ENCODE results near the gene MT3. TPM values are rescaled to one million over a fixed set of nuclear protein-coding genes. Genes with fewer than 3 reads are reported as not detected.

Gene MT3
- polyA plus RNA-seq, 12 donors: 2.2 to 22.0 (median 9.9) TPM; not detected in 2

DNA sequence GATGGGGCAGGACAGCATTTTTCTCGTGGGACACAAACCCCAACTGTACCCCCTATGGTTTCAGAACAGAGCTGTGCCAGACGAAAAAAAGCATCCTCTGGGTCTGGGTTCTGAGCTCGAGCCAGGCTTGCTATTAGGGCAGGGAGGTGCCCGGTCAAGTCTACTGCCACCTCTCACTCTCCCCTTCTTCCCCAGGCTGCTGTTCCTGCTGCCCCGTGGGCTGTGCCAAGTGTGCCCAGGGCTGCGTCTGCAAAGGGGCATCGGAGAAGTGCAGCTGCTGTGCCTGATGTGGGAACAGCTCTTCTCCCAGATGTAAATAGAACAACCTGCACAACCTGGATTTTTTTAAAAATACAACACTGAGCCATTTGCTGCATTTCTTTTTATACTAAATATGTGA, 37.4 kb downstream of the MT3 start:
- no peak for DNase-seq

DNA sequence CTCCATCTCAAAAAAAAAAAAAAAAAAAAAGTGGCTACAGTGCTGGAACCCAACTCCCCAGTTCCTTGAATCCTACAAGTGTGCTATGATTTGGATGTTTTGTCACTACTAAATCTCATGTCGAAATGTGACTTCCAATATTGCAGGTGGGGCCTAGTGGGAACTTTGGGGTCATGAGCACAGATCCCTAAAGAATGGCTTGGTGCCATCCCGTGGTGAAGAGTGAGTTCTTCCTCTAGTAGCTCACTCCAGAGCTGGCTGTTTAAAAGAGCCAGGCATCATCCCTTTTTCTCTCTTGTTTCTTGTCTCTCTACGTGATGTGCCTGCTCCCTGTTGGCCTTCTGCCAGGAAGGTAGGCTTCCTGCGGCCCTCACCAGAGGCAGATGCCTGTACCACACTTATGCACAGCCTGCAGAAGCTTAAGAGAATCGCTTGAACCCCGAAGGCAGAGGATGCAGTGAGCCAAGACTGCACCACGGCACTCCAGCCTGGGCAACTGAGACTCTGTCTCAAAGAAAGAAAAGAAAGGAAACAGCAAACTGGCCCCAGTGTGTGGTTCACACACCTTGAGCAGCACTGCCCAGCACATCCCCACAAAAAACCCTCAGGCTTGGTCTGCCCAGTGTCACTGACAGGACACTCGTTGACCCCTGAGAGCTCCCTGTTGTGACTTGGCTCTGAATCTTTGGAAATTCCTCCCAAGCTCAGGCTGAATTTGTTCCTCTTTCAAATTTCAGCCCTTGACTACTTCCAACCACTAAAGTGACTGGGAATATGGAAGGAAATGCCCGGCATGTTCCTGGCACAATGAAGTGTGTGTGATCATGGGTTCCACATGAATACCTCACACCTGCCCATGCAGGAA, 39.4 kb downstream of the MT3 start:
- no peak for DNase-seq

DNA sequence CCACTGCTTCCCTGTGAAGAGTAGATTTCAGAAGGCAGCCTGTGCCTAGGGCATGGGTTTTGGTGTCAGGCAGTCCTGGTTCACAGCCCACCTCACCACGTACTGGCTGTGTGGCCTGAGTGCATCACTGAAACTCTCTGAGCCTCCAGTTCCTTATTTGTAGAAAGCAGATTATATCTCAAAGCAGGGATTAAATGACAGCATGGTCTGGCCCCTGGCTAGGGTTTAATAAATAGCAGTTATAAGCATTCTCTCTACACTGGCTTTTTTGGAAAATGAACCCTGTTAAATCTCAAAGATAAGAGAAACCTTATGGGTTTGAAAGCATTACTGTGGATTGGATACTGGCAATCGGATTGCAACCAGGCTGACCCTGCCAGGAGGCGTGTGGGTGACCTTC, 40.2 kb downstream of the MT3 start:
- no peak for DNase-seq

DNA sequence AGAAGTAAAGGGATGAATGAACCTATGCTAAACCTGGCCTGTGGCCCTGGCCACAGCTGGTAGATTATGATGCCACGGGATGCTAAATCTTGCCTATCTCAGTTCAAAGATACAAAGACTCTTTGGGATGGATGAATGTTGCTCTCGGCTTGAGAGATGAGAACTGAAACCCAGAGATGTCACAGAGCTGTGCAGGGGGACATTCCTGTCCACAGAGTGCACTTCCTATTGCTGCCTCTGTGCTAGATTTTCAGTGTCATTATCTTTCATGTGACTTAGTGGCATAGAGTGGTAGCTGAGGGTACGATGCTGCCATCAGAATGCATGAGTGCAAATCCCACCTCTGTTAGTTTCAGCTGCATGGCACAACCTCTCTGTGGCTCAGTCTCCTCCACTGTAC, 40.8 kb downstream of the MT3 start:
- DNase-seq: no peak

DNA sequence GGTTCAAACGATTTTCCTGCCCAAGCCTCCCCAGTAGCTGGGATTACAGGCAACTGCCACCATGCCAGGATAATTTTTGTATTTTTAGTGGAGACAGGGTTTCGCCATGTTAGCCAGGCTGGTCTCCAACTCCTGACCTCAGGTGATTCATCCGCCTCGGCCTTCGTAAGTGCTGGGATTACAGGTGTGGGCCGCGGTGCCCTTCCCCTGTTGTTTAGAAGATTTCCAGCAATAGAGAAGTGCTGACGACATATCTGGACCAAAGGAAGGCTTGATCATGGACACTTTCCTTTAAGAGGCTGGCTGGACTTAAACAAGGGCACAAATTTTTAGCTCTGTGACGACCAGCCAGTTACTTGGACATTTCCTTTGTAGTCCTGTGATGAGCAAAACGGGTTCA, 41.9 kb downstream of the MT3 start:
- DNase-seq: no peak

DNA sequence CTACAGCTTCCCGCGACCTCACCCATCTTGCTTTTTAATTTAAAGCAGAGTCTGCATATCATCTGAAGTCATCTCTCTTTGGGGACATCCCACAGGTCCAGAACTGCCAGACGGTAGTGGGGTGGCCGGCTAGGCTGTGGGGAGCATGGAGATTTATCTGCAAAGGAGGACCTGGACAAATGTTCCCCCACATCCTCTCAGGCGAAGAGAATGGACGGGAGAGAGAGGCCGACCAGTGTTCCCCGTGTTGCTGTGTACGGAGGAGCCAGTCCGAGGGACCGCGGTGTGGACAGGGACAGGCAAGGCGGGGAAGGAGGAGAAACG, 42.5 kb downstream of the MT3 start:
- DNase-seq: no peak

DNA sequence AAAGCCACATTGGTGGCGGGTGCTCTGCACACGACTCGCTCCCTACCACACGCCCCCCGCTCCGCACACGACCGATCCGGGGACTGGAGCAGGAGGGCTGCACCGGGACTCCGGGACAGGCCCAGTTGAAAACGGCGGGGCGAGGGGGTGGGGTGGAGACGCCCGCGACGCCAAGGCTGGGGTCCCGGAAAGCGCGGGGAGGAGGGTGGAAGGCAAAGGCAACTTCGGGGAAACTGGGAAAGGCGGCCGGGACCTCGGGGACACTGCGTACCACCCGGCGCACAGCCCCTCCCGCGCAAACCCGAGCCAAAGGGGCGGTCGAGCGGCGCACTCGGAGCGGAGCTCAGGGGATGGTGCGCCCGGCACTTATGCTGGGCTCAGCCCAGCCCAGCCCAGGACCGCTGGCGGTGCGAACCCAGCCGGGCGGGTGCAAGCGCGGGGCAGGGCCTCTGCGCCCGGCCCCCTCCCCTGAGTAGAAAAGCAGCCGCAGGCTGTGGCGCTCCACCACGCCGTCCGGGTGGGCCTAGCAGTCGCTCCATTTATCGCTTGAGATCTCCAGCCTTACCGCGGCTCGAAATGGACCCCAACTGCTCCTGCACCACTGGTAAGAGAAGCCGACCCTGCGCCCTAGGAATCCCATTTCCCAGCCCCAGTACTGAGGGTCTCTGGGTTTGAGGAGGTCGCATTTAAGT, 43.0 kb downstream of the MT3 start, which contains the start of gene MT1M:
MT1M (plus strand) TSS at position 504 of the 692 bp plus-strand sequence; CDS start at position 577, 73 bp downstream.
- no peak for DNase-seq

DNA sequence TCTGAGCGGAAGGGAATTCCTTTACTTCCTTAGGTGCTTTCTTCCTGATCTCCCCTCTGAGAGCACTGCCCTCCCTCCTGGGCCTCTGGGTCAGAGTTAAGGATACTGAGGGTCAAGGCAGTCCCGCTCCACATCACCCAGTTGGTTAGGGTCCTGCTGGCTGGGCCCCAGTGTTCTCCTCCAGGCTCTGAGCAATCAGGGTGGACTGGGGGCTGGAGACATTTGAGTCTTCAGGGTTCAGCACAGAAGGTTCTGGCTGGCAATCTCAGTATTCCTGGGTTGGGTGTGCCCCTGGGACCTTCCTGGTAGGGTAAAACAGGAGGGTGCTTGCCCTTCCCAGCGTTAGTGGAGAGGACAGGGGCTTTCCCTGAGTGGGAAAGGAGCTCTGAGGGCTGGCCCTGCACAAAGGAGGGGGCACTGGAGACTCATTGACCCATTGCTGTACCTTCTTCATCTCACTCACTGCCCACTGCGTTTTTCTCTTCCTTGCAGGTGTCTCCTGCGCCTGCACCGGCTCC, 43.6 kb downstream of the MT3 start:
- no peak for DNase-seq

DNA sequence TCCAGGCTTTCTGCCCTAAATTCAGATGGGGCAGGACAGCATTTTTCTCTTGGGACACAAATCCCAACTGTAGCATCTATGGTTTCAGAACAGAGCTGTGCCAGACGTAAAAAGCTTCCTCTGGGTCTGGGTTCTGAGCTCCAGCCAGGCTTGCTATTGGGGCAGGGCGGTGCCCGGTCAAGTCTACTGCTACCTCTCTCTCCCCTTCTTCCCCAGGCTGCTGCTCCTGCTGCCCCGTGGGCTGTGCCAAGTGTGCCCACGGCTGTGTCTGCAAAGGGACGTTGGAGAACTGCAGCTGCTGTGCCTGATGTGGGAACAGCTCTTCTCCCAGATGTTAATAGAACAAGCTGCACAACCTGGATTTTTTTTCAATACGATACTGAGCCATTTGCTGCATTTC, 44.2 kb downstream of the MT3 start:
- no peak for DNase-seq

DNA sequence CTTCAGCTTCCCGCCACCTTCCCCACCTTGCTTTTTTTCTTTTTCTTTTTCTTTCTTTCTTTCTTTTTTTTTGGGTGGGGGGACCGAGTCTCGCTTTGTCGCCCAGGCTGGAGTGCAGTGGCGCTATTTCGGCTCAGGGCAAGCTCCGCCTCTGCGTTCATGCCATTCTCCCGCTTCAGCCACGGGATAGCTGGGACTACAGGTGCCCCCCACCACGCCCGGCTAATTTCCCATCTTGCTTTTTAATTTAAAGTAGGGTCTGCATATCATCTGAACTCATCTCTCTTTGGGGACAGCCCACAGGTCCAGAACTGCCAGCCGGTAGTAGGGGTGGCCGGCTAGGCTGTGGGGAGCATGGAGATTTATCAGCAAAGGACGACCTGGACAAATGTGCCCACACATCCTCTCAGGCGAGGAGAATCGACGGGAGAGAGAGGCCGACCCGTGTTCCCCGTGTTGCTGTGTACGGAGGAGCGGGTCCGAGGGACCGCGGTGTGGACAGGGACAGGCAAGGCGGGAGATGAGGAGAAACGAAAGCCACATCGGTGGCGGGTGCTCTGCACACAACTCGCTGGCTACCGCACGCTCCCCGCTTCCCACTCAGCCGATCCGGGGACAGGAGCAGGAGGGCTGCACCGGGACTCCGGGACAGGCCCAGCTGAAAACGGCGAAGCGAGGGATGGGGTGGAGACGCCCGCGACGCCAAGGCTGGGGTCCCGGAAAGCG, 45.5 kb downstream of the MT3 start:
- DNase-seq: no peak

DNA sequence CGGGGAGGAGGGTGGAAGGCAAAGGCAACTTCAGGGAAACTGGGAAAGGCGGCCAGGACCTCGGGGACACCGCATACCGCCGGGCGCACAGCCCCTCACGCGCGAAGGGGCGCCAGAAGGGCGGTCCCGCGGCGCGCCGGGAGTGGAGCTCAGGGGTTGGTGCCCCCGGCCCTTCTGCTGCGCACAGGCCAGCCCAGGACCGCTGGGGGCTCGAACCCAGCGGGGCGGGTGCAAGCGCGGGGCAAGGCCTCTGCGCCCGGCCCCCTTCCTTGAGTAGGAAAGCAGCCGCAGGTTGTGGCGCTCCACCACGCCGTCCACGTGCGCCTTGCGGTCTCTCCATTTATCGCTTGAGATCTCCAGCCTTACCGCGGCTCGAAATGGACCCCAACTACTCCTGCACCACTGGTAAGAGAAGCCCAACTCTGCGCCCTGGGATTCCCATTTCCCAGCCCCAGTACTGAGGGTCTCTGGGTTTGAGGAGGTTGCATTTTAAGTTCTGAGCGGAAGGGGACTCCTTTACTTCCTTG, 46.2 kb downstream of the MT3 start:
- DNase-seq: no peak

DNA sequence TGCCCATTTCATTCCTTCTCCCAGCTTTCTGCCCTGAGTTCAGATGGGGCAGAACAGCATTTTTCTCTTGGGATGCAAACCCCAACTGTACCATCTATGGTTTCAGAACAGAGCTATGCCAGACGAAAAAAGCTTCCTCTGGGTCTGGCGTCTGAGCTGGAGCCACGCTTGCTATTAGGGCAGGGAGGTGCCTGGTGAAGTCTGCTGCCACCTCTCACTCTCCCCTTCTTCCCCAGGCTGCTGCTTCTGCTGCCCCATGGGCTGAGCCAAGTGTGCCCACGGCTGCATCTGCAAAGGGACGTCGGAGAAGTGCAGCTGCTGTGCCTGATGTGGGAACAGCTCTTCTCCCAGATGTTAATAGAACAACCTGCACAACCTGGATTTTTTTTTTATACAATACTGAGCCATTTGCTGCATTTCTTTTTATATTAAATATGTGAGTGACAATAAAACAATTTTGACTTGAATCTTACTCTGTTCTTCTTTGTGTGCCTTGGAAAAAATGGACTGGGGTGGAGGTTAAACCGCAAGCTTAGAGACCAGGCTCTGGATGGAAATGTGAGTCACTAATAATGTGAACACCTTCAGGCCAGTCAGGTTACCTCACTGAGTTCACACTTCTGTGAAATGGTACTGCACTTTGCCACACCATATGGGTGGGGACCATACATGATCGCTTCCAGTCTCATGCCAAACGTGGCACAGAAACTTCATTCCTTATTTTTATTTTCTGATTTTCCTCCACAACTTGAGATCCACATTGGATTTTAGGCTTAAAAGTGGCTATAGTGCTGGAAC, 47.5 kb downstream of the MT3 start:
- no peak for DNase-seq

DNA sequence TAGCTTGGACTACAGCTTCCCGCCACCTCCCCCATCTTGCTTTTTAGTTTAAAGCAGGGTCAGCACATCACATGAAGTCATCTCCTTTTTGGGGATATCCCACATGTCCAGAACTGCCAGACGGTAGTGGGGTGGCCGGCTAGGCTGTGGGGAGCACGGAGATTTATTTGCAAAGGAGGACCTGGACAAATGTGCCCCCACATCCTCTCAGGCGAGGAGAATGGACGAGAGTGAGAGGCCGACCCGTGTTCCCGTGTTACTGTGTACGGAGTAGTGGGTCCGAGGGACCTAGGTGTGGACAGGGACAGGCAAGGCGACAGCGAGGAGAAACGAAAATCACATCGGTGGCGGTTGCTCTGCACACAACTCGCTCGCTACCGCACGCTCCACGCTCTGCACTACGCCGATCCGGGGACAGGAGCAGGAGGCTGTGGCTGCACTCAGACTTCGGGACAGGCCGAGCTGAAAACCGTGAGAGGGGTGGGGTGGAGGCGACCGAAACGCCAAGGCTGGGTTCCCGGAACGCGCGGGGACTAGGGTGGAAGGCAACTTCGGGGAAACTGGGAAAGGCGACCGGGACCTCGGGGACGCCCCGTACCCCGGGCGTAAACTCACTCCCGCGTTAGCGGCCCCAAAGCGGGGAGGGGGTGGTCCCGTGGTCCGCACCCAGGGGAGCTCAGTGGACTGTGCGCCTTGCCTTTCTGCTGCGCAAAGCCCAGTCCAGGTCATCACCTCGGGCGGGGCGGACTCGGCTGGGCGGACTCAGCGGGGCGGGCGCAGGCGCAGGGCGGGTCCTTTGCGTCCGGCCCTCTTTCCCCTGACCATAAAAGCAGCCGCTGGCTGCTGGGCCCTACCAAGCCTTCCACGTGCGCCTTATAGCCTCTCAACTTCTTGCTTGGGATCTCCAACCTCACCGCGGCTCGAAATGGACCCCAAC, 48.8 kb downstream of the MT3 start, which contains the start of gene MT1A:
MT1A (plus strand) TSS at position 853 of the 937 bp plus-strand sequence; CDS start at position 926, 73 bp downstream.
- DNase-seq: peak; percentile 38

DNA sequence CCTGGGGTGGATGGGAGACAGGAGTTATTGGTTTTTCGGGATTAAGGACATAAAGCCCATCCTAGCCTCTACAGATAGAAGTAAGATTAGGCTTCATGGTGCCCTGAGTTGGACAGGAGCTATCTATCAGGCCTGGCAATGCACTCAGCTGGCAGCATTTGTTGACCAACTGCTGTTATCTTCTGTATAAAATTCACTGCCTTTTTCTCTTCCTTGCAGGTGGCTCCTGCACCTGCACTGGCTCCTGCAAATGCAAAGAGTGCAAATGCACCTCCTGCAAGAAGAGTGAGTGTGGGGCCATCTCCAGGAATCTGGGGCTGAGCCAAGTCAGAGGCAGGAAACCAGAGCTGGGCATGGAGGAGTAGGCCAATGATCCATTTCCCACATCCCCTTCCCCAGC, 49.7 kb downstream of the MT3 start:
- no peak for DNase-seq

DNA sequence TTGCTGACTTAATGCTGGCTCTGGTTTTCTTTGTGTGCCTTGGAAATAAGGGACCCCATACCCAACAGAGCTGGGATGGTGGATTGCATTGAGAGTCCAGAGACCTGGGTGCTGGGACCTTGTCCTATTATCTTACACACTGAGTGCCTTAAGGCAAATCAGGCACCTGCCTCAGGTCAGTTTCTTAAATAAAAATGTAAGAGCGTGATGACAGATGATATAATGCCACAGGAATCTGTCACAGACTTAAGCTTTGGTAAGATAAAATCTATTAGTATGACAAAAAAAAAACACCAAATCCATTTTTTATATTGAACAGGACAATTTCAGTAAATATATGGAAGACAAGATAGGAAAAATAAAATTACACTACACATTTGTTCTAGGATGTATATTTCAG, 50.7 kb downstream of the MT3 start:
- DNase-seq: no peak

Other genes with a start within 250 kb of the MT3 start
- 100 to 1,000 TPM in 1 of 12 donors, 10 to 100 TPM in 11; 25.9 to 909 (median 60.0) TPM for gene AMFR, start 164.0 kb upstream of the MT3 start, polyA plus RNA-seq (ENCODE audit: insufficient read length in 12 of 12)
- 10 to 100 TPM in 11 of 12 donors, not detected in 1; 53.7 to 80.5 (median 73.4) TPM for gene NUDT21, start 138.2 kb upstream of the MT3 start, polyA plus RNA-seq (ENCODE audit: insufficient read length in 12 of 12)
- gene OGFOD1, start 138.0 kb upstream of the MT3 start, polyA plus RNA-seq (ENCODE audit: insufficient read length in 12 of 12): 100 to 1,000 TPM in 1 of 12 donors, 10 to 100 TPM in 11; 35.0 to 120 (median 40.0) TPM
- gene BBS2, start 69.5 kb upstream of the MT3 start, polyA plus RNA-seq (ENCODE audit: insufficient read length in 12 of 12): 10 to 100 TPM in 11 of 12 donors, not detected in 1; 19.8 to 71.6 (median 49.9) TPM
- gene MT4, start 24.5 kb upstream of the MT3 start, polyA plus RNA-seq (ENCODE audit: insufficient read length in 12 of 12): not detected
- gene MT2A, start 19.1 kb downstream of the MT3 start, polyA plus RNA-seq (ENCODE audit: insufficient read length in 12 of 12): 10 to 100 TPM in 11 of 12 donors, not detected in 1; 17.0 to 71.5 (median 23.2) TPM
- 100 to 1,000 TPM in 1 of 12 donors, 10 to 100 TPM in 10, not detected in 1; 11.9 to 138 (median 18.4) TPM for gene MT1E, start 36.3 kb downstream of the MT3 start, polyA plus RNA-seq (ENCODE audit: insufficient read length in 12 of 12)
- gene MT1M, start 43.1 kb downstream of the MT3 start, polyA plus RNA-seq (ENCODE audit: insufficient read length in 12 of 12): 1 to 10 TPM in 3 of 12 donors, under 1 TPM in 6, not detected in 3; 0.53 to 1.3 (median 0.82) TPM
- gene MT1A, start 49.1 kb downstream of the MT3 start, polyA plus RNA-seq (ENCODE audit: insufficient read length in 12 of 12): 1 to 10 TPM in 1 of 12 donors, under 1 TPM in 1, not detected in 10; 0.77 to 1.1 TPM
- not detected for gene MT1B, start 62.4 kb downstream of the MT3 start, polyA plus RNA-seq (ENCODE audit: insufficient read length in 12 of 12)
- gene MT1F, start 68.4 kb downstream of the MT3 start, polyA plus RNA-seq (ENCODE audit: insufficient read length in 12 of 12): 10 to 100 TPM in 1 of 12 donors, 1 to 10 TPM in 7, under 1 TPM in 2, not detected in 2; 0.55 to 38.7 (median 2.0) TPM
- 100 to 1,000 TPM in 1 of 12 donors, 10 to 100 TPM in 1, 1 to 10 TPM in 5, under 1 TPM in 3, not detected in 2; 0.43 to 744 (median 1.7) TPM for gene MT1G, start 78.5 kb downstream of the MT3 start, polyA plus RNA-seq (ENCODE audit: insufficient read length in 12 of 12)
- 100 to 1,000 TPM in 1 of 12 donors, 10 to 100 TPM in 1, 1 to 10 TPM in 2, not detected in 8; 1.1 to 179 (median 5.6) TPM for gene MT1H, start 80.3 kb downstream of the MT3 start, polyA plus RNA-seq (ENCODE audit: insufficient read length in 12 of 12)
- gene MT1X, start 92.9 kb downstream of the MT3 start, polyA plus RNA-seq (ENCODE audit: insufficient read length in 12 of 12): 100 to 1,000 TPM in 1 of 12 donors, 10 to 100 TPM in 4, 1 to 10 TPM in 6, not detected in 1; 7.8 to 137 (median 10.0) TPM
- gene NUP93, start 140.6 kb downstream of the MT3 start, polyA plus RNA-seq (ENCODE audit: insufficient read length in 12 of 12): 10 to 100 TPM in 11 of 12 donors, not detected in 1; 19.8 to 64.2 (median 40.9) TPM